ENCODE data around the gene SLC3A2. TPM values are rescaled to one million over a fixed set of nuclear protein-coding genes. Genes with fewer than 3 reads are reported as not detected.

The SLC3A2 gene
- total and polyA plus RNA-seq, 2 of the 13 experiments (the other 11 are each of a cell fraction or from before 2014, with no cell fraction given), result 213 to 226 TPM

DNA sequence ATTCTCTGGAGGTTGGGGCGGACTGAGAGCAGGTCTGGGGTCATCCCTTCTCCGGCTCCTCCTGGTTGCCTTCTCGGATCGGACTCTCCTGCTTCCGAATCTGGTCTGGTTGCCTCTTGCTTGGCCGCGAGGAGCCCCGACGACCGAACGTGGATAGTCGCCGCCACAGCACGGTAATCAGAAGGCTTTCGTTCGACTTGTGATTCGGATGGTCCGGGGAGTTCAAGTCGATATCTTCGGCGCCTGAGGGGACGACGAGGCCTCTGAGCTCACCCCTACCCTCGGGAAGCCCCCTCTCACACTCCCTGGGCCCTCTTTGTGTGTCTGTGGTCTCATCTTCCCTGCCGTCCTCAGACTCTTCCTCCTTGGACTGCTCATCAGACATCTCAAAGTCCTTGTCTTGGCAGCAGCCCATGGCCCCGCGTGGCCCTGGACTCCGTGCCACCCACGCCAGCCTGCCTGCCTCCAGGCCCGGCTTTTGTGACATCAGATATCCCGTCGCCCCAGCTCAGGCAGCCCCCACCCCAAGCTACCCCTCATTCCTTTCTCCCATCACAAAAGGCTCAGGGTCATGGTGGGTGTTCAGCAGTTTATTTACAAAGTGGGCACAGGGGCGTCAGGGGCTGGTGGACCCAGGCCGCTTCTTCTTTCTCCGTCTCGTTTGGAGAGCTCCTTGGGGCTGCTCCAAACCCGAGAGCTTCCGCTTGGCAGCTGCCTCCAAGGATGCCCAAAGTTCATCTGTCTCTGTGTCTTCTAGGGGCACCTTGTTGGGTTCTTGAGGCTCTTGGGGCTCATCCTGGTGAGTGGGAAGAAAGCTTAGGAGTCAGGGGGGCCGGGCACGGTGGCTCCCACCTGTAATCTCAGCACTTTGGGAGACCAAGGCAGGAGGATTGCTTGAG lies 48.1 kb upstream of the SLC3A2 start, which contains the start of gene TEX54 (continued):
- TF ChIP-seq ZHX1 (CRISPR knock-in tag; IDR thresholded peaks at IDR 0.05; ENCODE audit: low read depth), result no peak
- no peak for TF ChIP-seq HES4 (CRISPR knock-in tag; IDR thresholded peaks at IDR 0.05; ENCODE audit: borderline replicate concordance)
- TF ChIP-seq SP2 (CRISPR knock-in tag; IDR thresholded peaks at IDR 0.05), result no peak
- no peak for TF ChIP-seq ZNF792 (CRISPR knock-in tag; IDR thresholded peaks at IDR 0.05)
- TF ChIP-seq, protein P1, sequence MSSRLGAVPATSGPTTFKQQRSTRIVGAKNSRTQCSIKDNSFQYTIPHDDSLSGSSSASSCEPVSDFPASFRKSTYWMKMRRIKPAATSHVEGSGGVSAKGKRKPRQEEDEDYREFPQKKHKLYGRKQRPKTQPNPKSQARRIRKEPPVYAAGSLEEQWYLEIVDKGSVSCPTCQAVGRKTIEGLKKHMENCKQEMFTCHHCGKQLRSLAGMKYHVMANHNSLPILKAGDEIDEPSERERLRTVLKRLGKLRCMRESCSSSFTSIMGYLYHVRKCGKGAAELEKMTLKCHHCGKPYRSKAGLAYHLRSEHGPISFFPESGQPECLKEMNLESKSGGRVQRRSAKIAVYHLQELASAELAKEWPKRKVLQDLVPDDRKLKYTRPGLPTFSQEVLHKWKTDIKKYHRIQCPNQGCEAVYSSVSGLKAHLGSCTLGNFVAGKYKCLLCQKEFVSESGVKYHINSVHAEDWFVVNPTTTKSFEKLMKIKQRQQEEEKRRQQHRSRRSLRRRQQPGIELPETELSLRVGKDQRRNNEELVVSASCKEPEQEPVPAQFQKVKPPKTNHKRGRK (CRISPR knock-in tag; IDR thresholded peaks at IDR 0.05), result no peak
- TF ChIP-seq KDM5A (IDR thresholded peaks at IDR 0.05; ENCODE audit: borderline replicate concordance, low read length), result no peak
- TF ChIP-seq ZNF331 (CRISPR knock-in tag; IDR thresholded peaks at IDR 0.05), result 0 out of 2 replicates have a peak, but pooled peaks have one; percentile 11
- no peak for TF ChIP-seq ZNF20 (CRISPR knock-in tag; IDR thresholded peaks at IDR 0.05)
- no peak for TF ChIP-seq ATF5 (CRISPR knock-in tag; IDR thresholded peaks at IDR 0.05; ENCODE audit: low read depth)
- no peak; the same call in 1 of the 2 replicates for TF ChIP-seq ZNF501 (CRISPR knock-in tag; IDR thresholded peaks at IDR 0.05)
- no peak for TF ChIP-seq TARDBP (CRISPR knock-in tag; IDR thresholded peaks at IDR 0.05)
- TF ChIP-seq, protein P2, sequence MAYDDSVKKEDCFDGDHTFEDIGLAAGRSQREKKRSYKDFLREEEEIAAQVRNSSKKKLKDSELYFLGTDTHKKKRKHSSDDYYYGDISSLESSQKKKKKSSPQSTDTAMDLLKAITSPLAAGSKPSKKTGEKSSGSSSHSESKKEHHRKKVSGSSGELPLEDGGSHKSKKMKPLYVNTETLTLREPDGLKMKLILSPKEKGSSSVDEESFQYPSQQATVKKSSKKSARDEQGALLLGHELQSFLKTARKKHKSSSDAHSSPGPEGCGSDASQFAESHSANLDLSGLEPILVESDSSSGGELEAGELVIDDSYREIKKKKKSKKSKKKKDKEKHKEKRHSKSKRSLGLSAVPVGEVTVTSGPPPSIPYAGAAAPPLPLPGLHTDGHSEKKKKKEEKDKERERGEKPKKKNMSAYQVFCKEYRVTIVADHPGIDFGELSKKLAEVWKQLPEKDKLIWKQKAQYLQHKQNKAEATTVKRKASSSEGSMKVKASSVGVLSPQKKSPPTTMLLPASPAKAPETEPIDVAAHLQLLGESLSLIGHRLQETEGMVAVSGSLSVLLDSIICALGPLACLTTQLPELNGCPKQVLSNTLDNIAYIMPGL (CRISPR knock-in tag; IDR thresholded peaks at IDR 0.05; ENCODE audit: borderline replicate concordance in 1 of 2, low read depth in 1 of 2), result no peak
- TF ChIP-seq ZNF263 (CRISPR knock-in tag; IDR thresholded peaks at IDR 0.05), result no peak
- TF ChIP-seq FOXK2 (IDR thresholded peaks at IDR 0.05), result no peak
- no peak for TF ChIP-seq ZNF772 (CRISPR knock-in tag; IDR thresholded peaks at IDR 0.05)
- no peak for TF ChIP-seq ZMYM2 (CRISPR knock-in tag; IDR thresholded peaks at IDR 0.05)
- TF ChIP-seq MAZ (IDR thresholded peaks at IDR 0.05; ENCODE audit: borderline replicate concordance, low read depth, low read length), result no peak
- no peak for TF ChIP-seq MAZ (CRISPR knock-in tag; IDR thresholded peaks at IDR 0.05; ENCODE audit: low read depth)
- TF ChIP-seq ZNF737 (CRISPR knock-in tag; IDR thresholded peaks at IDR 0.05; ENCODE audit: borderline replicate concordance), result no peak
- TF ChIP-seq PAF1 (CRISPR knock-in tag; IDR thresholded peaks at IDR 0.05), result 0 out of 2 replicates have a peak, but pooled peaks have one; percentile 66
- no peak for TF ChIP-seq NKX3-1 (CRISPR knock-in tag; IDR thresholded peaks at IDR 0.05)
